IMR-90 (cell line): ENCODE measurements around the gene LGI1. TPM values are rescaled to one million over a fixed set of nuclear protein-coding genes. Genes with fewer than 3 reads are reported as not detected.

Experiments
- ATAC-seq: fragments of 200-7000 bp; cut with Tn5 transposase; 2 replicates; pipeline ENCODE4 v1.9.1; 2020; ENCODE audit warnings: low read depth, mild to moderate bottlenecking, moderate library complexity
- BruUV-seq: library from RNA; stranded (reverse); fragments of 400-500 nt; replicated peaks from 2 replicates; lab custom pipeline; 2021; lab: Mats Ljungman, UMichigan
- CTCF ChIA-PET: fragments of 300-600 bp; formaldehyde crosslinking; extraction: SDS; loops from one replicate; lab custom pipeline; 2021; ENCODE audit warnings: antibody characterized with exemption; lab: Yijun Ruan, JAX
- POLR2A ChIA-PET: fragments of 300-600 bp; sonication (Branson Sonifier 250); formaldehyde crosslinking; loops from one replicate; lab custom pipeline; 2022; ENCODE audit warnings: antibody characterized with exemption; ENCODE audit not compliant: unreplicated experiment; lab: Charles Lee
- DNase-seq: peaks from one replicate; pipeline ENCODE4 v3.0.0; 2013
- H2AFZ ChIP-seq: replicated peaks from 2 replicates; pipeline ENCODE3; 2013; ENCODE audit warnings: low read length, mild to moderate bottlenecking; ENCODE audit not compliant: poor library complexity
- H2AK5ac ChIP-seq: 2 replicates; pipeline ENCODE4 v1.6.1; 2013; ENCODE audit warnings: low read depth, low read length, inconsistent platforms
- H2AK9ac ChIP-seq: replicated peaks from 2 replicates; pipeline ENCODE3; 2013; ENCODE audit warnings: mild to moderate bottlenecking, low read depth, low read length, moderate library complexity; ENCODE audit not compliant: poor library complexity
- H2BK120ac ChIP-seq: 2 replicates; pipeline ENCODE4 v1.6.1; 2013; ENCODE audit warnings: low read depth, low read length, inconsistent platforms
- H2BK15ac ChIP-seq: 3 replicates; pipeline ENCODE4 v1.6.1; 2013; ENCODE audit warnings: low read depth, low read length, inconsistent platforms
- H2BK20ac ChIP-seq: 2 replicates; pipeline ENCODE4 v1.6.1; 2013; ENCODE audit warnings: low read depth, mild to moderate bottlenecking, inconsistent platforms, low read length, moderate library complexity
- H2BK5ac ChIP-seq: 2 replicates; pipeline ENCODE4 v1.6.1; 2013; ENCODE audit warnings: mild to moderate bottlenecking, low read depth, low read length, inconsistent platforms; ENCODE audit not compliant: poor library complexity, severe bottlenecking
- H3K14ac ChIP-seq: replicated peaks from 2 replicates; pipeline ENCODE4 v1.6.1; 2013; ENCODE audit warnings: low read depth, low read length, inconsistent platforms
- H3K18ac ChIP-seq: 2 replicates; pipeline ENCODE4 v1.6.1; 2013; ENCODE audit warnings: low read depth, low read length, control low read depth
- H3K23ac ChIP-seq: 2 replicates; pipeline ENCODE4 v1.6.1; 2013; ENCODE audit warnings: low read depth, low read length, inconsistent platforms
- H3K27ac ChIP-seq: 2 replicates; pipeline ENCODE4 v1.5.1; 2013; ENCODE audit warnings: mild to moderate bottlenecking, control low read depth, low read length; ENCODE audit not compliant: insufficient read depth
- H3K27me3 ChIP-seq: 2 replicates; pipeline ENCODE4 v1.6.1; 2013; ENCODE audit warnings: low read length; ENCODE audit not compliant: control insufficient read depth, insufficient read depth
- H3K36me3 ChIP-seq: 2 replicates; pipeline ENCODE4 v1.6.1; 2013; ENCODE audit warnings: low read length, mixed read lengths; ENCODE audit not compliant: control insufficient read depth, insufficient read depth
- H3K4ac ChIP-seq: 2 replicates; pipeline ENCODE4 v1.6.1; 2013; ENCODE audit warnings: low read depth, low read length, inconsistent platforms
- H3K4me1 ChIP-seq: 2 replicates; pipeline ENCODE4 v1.6.1; 2013; ENCODE audit warnings: low read length, mixed read lengths; ENCODE audit not compliant: control insufficient read depth, insufficient read depth
- H3K4me2 ChIP-seq: 2 replicates; pipeline ENCODE4 v1.6.1; 2013; ENCODE audit warnings: low read depth, mild to moderate bottlenecking, control low read depth, low read length, moderate library complexity
- H3K4me3 ChIP-seq: 2 replicates; pipeline ENCODE4 v1.5.1; 2013; ENCODE audit warnings: low read depth, mild to moderate bottlenecking, control low read depth, low read length, moderate library complexity; ENCODE audit not compliant: insufficient read depth
- H3K56ac ChIP-seq: 2 replicates; pipeline ENCODE4 v1.6.1; 2013; ENCODE audit warnings: low read length, inconsistent platforms; ENCODE audit not compliant: insufficient read depth; ENCODE audit errors: extremely low read depth
- H3K79me1 ChIP-seq, 2 experiments: 2 replicates each; pipeline ENCODE4 v1.6.1; 2013; ENCODE audit warnings: low read length in 2 of 2, inconsistent platforms in 1 of 2, low read depth in 1 of 2
- H3K9ac ChIP-seq: 2 replicates; pipeline ENCODE4 v1.6.1; 2013; ENCODE audit warnings: low read depth, low read length, control low read depth
- H3K9me1 ChIP-seq: 2 replicates; pipeline ENCODE4 v1.6.1; 2013; ENCODE audit warnings: low read length, inconsistent platforms; ENCODE audit not compliant: insufficient read depth
- H3K9me3 ChIP-seq: 2 replicates; pipeline ENCODE4 v1.6.1; 2013; ENCODE audit warnings: low read length; ENCODE audit not compliant: control insufficient read depth, insufficient read depth
- H4K20me1 ChIP-seq: 2 replicates; pipeline ENCODE4 v1.6.1; 2013; ENCODE audit warnings: low read length, inconsistent platforms; ENCODE audit not compliant: insufficient read depth
- H4K5ac ChIP-seq: 2 replicates; pipeline ENCODE4 v1.6.1; 2013; ENCODE audit warnings: mild to moderate bottlenecking, low read depth, low read length, control low read depth
- H4K8ac ChIP-seq, 2 experiments: 2 replicates each; pipeline ENCODE4 v1.6.1; 2013; ENCODE audit warnings: low read depth in 2 of 2, low read length in 2 of 2, control low read depth in 1 of 2, inconsistent platforms in 1 of 2
- H4K91ac ChIP-seq: 2 replicates; pipeline ENCODE4 v1.6.1; 2013; ENCODE audit warnings: low read depth, low read length, inconsistent platforms; ENCODE audit not compliant: insufficient read depth
- BHLHE40 ChIP-seq: fragments of 150-350 bp; IDR thresholded peaks from 2 replicates; pipeline ENCODE4 v1.6.1; 2016; ENCODE audit warnings: mild to moderate bottlenecking, low read depth, low read length
- CHD1 ChIP-seq: IDR thresholded peaks from 2 replicates; pipeline ENCODE4 v1.6.1; 2012; ENCODE audit warnings: low read depth, low read length, improper control_type of control experiment
- FOS ChIP-seq: fragments of 150-350 bp; IDR thresholded peaks from 2 replicates; pipeline ENCODE4 v1.6.1; 2016; ENCODE audit warnings: low read depth, low read length
- MAFK ChIP-seq: IDR thresholded peaks from 2 replicates; pipeline ENCODE4 v1.6.1; 2012; ENCODE audit warnings: low read depth, low read length, improper control_type of control experiment
- MAZ ChIP-seq: IDR thresholded peaks from 2 replicates; pipeline ENCODE4 v1.6.1; 2012; ENCODE audit warnings: low read depth, mild to moderate bottlenecking, low read length, improper control_type of control experiment, moderate library complexity, borderline replicate concordance
- MXI1 ChIP-seq: IDR thresholded peaks from 2 replicates; pipeline ENCODE4 v1.6.1; 2012; ENCODE audit warnings: low read depth, mild to moderate bottlenecking, low read length, moderate library complexity, borderline replicate concordance
- NFE2L2 ChIP-seq: fragments of 150-350 bp; IDR thresholded peaks from 2 replicates; pipeline ENCODE4 v1.6.1; 2016; ENCODE audit warnings: low read depth, mild to moderate bottlenecking, low read length
- POLR2A ChIP-seq: IDR thresholded peaks from 2 replicates; pipeline ENCODE4 v1.6.1; 2012; ENCODE audit warnings: mild to moderate bottlenecking, low read depth, low read length
- RAD21 ChIP-seq: IDR thresholded peaks from 2 replicates; pipeline ENCODE4 v1.6.1; 2012; ENCODE audit warnings: low read length, improper control_type of control experiment
- RCOR1 ChIP-seq: IDR thresholded peaks from 2 replicates; pipeline ENCODE4 v1.6.1; 2012; ENCODE audit warnings: mild to moderate bottlenecking, low read length, improper control_type of control experiment; ENCODE audit not compliant: insufficient replicate concordance
- SMC3 ChIP-seq: fragments of 150-350 bp; IDR thresholded peaks from 2 replicates; pipeline ENCODE4 v1.6.1; 2016; ENCODE audit warnings: low read depth, mild to moderate bottlenecking, antibody characterized with exemption, low read length, moderate library complexity
- WGBS, 2 experiments: methylation state at CpG; one replicate each; pipeline versions ENCODE4 v1.1.5 to v1.1.7; 2013; ENCODE audit warnings: missing lambda C conversion rate in 2 of 2; ENCODE audit not compliant: insufficient read length in 1 of 2; ENCODE audit errors: extremely low coverage in 2 of 2; 5-methylcytosine and 5-hydroxymethylcytosine counted together
- dilution Hi-C: fragments of 300-500 bp; cut with HindIII; formaldehyde crosslinking; loops from one replicate; pipeline ENCODE4 v1.14.3; 2018; ENCODE audit warnings: low sequenced_read_pairs; ENCODE audit not compliant: unreplicated experiment
- in situ Hi-C: fragments of 300-500 bp; cut with MboI; formaldehyde crosslinking; loops from 3 replicates; pipeline ENCODE4 v1.14.3; 2019; ENCODE audit warnings: low sequenced_read_pairs, inconsistent platforms, mixed read lengths
- intact Hi-C: fragments of 100-400 bp; cut with micrococcal nuclease; formaldehyde crosslinking; loops from 2 replicates; pipeline ENCODE4 v1.10.0; 2022
- polyA plus RNA-seq, 3 experiments: library from polyadenylated mRNA; depleted of rRNA; stranded (reverse); fragments of >200 nt; gene quantifications; 2 replicates each; pipeline ENCODE4 v1.2.3, GENCODE V29; 2012; ENCODE audit warnings: low replicate concordance in 1 of 3
- total RNA-seq: library from RNA; depleted of rRNA; stranded (reverse); fragments of >200 nt; gene quantifications from 2 replicates; pipeline ENCODE4 v1.2.3, GENCODE V29; 2012
- TF ChIP-seq, protein P1 (sequence below): conservative IDR thresholded peaks from 2 replicates; pipeline ENCODE4 v1.5.1; 2012; ENCODE audit warnings: mild to moderate bottlenecking, low read depth, low read length, improper control_type of control experiment
- TF ChIP-seq, protein P2 (sequence below): fragments of 150-350 bp; IDR thresholded peaks from 2 replicates; pipeline ENCODE4 v1.6.1; 2017; ENCODE audit warnings: mild to moderate bottlenecking, antibody characterized with exemption, low read length, low read depth
- TF ChIP-seq, protein P3 (sequence below): fragments of 150-350 bp; IDR thresholded peaks from 2 replicates; pipeline ENCODE4 v1.6.1; 2016; ENCODE audit warnings: low read depth, mild to moderate bottlenecking, low read length, moderate library complexity, borderline replicate concordance

The LGI1 gene
- total and polyA plus RNA-seq, 2 of the 4 experiments (the other 2 are of a cell fraction), result not detected

DNA sequence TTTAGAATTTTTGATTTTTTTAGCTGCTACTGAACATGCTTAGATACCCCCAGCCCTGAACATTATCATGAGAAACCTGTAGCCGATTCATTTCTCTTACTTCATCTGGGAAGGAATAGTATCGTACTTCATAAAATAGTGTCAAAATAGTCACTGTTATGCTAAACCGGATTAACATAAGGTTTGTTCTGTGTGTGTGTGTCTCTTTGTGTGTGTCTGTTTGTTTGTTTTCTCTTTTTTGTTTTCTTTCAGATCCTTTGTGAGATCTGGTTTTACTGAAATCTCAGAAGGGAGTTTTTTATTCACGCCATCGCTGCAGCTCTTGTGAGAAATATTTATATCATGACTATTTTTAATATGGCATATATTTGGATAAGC is 761 bp downstream of the LGI1 start:
- no peak overlapping the region for H4K5ac ChIP-seq
- peaks cover 66% of the 10 kb centered on the region for H3K27me3 ChIP-seq
- intact Hi-C loops, result no loop called here
- no peak overlapping the region for H2BK20ac ChIP-seq
- H3K14ac ChIP-seq, result no peak overlapping the region
- ATAC-seq (no peak), DNase-seq (no peak)
- no peak overlapping the region for H3K56ac ChIP-seq
- no peak for TF ChIP-seq NFE2L2
- no peak for TF ChIP-seq RAD21
- TF ChIP-seq MAZ, result no peak
- TF ChIP-seq POLR2A, result no peak
- TF ChIP-seq, protein P1, sequence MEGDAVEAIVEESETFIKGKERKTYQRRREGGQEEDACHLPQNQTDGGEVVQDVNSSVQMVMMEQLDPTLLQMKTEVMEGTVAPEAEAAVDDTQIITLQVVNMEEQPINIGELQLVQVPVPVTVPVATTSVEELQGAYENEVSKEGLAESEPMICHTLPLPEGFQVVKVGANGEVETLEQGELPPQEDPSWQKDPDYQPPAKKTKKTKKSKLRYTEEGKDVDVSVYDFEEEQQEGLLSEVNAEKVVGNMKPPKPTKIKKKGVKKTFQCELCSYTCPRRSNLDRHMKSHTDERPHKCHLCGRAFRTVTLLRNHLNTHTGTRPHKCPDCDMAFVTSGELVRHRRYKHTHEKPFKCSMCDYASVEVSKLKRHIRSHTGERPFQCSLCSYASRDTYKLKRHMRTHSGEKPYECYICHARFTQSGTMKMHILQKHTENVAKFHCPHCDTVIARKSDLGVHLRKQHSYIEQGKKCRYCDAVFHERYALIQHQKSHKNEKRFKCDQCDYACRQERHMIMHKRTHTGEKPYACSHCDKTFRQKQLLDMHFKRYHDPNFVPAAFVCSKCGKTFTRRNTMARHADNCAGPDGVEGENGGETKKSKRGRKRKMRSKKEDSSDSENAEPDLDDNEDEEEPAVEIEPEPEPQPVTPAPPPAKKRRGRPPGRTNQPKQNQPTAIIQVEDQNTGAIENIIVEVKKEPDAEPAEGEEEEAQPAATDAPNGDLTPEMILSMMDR, result no peak
- no peak for TF ChIP-seq BHLHE40
- no peak for TF ChIP-seq CHD1
- TF ChIP-seq SMC3, result no peak
- TF ChIP-seq, protein P2, sequence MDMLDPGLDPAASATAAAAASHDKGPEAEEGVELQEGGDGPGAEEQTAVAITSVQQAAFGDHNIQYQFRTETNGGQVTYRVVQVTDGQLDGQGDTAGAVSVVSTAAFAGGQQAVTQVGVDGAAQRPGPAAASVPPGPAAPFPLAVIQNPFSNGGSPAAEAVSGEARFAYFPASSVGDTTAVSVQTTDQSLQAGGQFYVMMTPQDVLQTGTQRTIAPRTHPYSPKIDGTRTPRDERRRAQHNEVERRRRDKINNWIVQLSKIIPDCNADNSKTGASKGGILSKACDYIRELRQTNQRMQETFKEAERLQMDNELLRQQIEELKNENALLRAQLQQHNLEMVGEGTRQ, result no peak
- TF ChIP-seq MAFK, result no peak
- TF ChIP-seq MXI1, result no peak
- TF ChIP-seq, protein P3, sequence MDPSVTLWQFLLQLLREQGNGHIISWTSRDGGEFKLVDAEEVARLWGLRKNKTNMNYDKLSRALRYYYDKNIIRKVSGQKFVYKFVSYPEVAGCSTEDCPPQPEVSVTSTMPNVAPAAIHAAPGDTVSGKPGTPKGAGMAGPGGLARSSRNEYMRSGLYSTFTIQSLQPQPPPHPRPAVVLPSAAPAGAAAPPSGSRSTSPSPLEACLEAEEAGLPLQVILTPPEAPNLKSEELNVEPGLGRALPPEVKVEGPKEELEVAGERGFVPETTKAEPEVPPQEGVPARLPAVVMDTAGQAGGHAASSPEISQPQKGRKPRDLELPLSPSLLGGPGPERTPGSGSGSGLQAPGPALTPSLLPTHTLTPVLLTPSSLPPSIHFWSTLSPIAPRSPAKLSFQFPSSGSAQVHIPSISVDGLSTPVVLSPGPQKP, result no peak
- TF ChIP-seq FOS, result no peak
- TF ChIP-seq RCOR1, result no peak
- no peak overlapping the region for H4K91ac ChIP-seq
- no peak overlapping the region for H4K8ac ChIP-seq
- no peak overlapping the region for H2BK5ac ChIP-seq
- H3K23ac ChIP-seq, result no peak overlapping the region
- no peaks in the 10 kb centered on the region for H3K9me3 ChIP-seq
- no peak overlapping the region for H2AFZ ChIP-seq
- no TSS peak for BruUV-seq
- no peak overlapping the region for H3K4ac ChIP-seq
- H3K4me2 ChIP-seq, result no peak overlapping the region
- WGBS, 2 experiments, result 17% methylated on average over 1 of the region's 5 CpGs; no CpG with 5 or more reads in 1 of the 2 experiments
- no peak overlapping the region for H3K27ac ChIP-seq
- no peak overlapping the region for H2BK15ac ChIP-seq
- no peaks in the 10 kb centered on the region for H3K9me1 ChIP-seq
- H3K4me3 ChIP-seq, result no peak overlapping the region
- H2AK9ac ChIP-seq, result no peak overlapping the region
- CTCF ChIA-PET, result interaction anchor here (0.6 kb wide), 1 partner anchor 256 kb away, joined by 4 read pairs; no protein-coding TSS in a partner anchor
- dilution Hi-C loops, result no loop called here
- H2BK120ac ChIP-seq, result no peak overlapping the region
- POLR2A ChIA-PET, result no interaction called here
- H3K79me1 ChIP-seq, result no peaks in the 10 kb centered on the region
- in situ Hi-C loops, result no loop called here
- H4K20me1 ChIP-seq, result no peaks in the 10 kb centered on the region
- H3K18ac ChIP-seq, result no peak overlapping the region
- no peaks in the 10 kb centered on the region for H3K4me1 ChIP-seq
- H3K36me3 ChIP-seq, result no peaks in the 10 kb centered on the region
- H2AK5ac ChIP-seq, result no peak overlapping the region
- H3K9ac ChIP-seq, result no peak overlapping the region
